GM18505 (cell line): ENCODE results near the gene TBC1D10A.
A peak's percentile ranks its signal among the peaks of the same experiment; 100 is the strongest.

Experiments
- ATAC-seq: cut with Tn5 transposase; IDR thresholded peaks from one replicate; pipeline ENCODE4 v1.9.1; 2021; ENCODE audit not compliant: unreplicated experiment
- POLR2A ChIP-seq: IDR thresholded peaks from 4 replicates; pipeline ENCODE4 v1.6.1; 2011; ENCODE audit warnings: borderline replicate concordance; ENCODE audit not compliant: insufficient read depth, insufficient read length; ENCODE audit errors: extremely low read depth

Gene TBC1D10A

DNA sequence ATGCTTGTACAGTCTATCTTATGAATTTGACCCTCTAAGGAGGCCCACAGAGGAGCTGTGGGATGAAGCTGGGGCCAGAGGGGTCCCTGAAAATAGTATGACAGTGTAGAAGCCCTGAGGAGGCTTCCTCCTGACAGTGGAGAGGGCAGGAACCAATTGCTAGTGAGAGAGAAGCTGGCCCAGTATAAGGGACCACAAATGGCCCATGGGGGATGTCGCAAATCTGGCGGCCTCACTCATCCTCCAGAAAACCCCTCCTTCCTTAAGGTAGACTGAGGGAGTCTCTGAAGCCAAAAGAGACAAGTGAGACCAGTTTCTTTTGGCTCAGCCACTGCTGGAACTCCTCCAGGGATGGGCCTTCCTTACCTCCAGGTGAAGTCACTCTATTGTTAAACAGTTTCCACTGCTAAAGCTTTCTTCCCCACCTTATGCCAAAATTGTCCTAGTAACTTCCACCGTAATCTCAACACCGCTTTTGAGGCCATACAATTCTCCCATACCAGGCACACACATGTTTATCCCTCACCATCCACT is 19.6 kb downstream of the TBC1D10A start:
- no peak for TF ChIP-seq POLR2A
- ATAC-seq: no peak

DNA sequence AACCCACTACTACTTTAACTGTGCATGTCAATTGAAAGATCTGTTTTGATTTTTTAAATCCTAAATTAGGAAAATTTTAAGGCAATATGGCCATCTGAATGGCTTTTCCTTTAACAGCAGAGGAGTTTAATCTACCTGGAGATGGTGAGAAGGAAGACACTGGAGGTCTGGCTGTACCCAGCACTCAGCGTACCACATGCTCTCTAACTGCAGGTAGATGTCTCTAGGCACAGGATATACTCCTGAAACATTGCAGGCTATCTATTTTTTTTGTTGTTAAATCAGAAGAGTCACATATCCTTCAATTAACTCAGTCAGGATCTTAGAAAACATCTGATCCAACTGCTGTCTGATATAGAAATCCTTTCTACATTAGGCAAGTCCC is 20.1 kb downstream of the TBC1D10A start:
- no peak for TF ChIP-seq POLR2A
- no peak for ATAC-seq

DNA sequence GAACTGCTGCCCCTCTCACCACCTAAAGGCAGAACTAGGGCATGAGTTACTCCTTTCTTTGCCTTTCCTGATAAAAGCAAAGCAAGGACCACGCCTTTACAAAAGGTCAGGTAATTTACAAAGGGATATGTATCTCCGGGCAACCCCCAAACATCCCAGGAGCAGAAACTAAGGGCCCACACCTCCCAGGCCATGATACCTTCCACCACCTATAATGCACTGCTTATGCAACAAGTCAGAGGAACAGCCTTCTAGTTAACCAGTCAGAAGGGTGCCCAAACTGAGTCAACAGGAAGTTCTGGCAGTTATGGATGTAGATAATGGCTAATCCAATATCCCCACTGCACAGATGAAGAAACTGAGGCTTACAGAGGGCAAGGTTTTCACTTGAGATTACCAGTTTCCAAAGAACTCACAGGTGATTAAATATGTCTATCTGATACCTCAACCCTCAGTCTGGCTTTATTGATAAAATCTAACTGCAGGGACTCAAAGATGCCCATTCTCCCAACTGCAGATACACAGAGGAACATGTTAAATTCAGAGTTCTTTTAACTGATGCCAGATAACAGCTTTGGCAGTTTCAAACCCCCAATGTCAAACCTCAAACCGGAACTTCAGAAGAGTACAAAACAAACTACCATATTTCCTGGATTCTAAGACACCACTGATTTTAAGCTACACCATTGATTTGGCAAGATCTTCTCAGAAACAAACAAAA is 20.7 kb downstream of the TBC1D10A start:
- TF ChIP-seq POLR2A: no peak
- ATAC-seq: no peak

DNA sequence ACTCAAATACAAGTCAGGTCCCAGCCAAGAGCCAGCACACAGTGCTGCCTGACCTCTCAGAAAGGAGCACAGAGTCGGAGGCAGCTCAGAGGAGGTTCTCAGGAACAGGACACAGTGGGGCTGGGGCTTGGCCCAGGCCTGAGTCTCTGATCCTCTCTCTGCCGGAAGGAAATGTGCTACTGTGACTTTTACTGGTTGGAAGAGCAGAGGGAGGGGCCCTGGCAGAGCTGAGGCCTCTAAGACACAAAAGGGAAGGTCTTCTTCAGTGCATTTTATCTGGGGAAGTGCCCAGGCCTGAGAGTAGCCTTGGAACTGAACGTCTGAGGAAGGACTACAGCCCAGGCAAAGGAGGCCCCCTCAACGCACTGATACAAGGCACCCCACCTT is 21.2 kb downstream of the TBC1D10A start:
- ATAC-seq: no peak
- peak; percentile 72 for TF ChIP-seq POLR2A

DNA sequence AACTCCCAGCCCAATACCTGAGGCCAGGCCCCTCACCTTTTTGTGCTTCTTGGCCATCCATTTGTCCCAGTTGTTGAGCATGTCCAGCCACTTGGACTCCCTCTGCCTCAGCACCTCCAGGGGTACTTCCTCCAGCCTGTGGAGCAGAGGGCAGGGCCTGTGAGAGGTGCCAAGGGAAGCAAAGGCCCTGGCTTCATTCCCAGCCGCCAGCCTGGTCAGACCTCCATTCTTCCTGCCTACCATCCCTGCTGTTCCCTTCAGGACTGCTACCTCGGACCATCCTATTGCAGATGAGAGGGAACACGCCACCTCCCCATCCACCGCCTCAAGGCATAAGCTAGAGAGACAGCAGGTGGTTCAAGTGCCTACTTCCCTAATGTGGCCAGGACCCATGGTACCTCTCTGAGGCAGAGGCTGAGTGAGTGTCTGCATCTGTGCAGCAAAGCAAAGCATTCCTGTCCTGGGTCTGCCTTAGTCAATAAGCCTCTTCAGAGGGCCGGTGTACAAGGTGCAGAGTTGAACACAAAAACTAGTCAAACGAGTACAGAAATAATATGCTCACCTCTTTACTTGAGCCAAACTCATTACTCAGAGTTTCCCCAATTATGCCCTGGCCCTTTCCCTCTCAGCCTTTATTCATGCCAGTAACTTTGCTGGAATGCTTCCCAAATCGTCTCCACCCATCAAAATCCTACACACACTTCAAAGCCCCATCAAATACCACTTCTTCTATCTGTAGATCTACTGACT is 22.1 kb downstream of the TBC1D10A start:
- TF ChIP-seq POLR2A: no peak
- ATAC-seq: no peak

DNA sequence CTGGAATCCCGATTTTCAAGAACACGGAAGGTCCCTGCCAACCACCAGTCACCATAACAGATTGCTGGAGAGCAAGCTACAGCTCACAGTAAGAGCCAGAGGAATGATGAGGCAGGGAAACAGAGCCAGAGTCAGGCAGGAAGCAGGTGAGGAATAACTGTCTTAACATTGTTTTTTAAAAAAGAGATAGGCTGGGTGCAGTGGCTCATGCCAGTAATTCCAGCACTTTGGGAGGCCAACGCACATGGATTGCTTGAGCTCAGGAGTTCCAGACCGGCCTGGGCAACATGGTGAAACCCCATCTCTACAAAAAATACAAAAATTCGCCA is 24.0 kb downstream of the TBC1D10A start:
- no peak for TF ChIP-seq POLR2A
- no peak for ATAC-seq

DNA sequence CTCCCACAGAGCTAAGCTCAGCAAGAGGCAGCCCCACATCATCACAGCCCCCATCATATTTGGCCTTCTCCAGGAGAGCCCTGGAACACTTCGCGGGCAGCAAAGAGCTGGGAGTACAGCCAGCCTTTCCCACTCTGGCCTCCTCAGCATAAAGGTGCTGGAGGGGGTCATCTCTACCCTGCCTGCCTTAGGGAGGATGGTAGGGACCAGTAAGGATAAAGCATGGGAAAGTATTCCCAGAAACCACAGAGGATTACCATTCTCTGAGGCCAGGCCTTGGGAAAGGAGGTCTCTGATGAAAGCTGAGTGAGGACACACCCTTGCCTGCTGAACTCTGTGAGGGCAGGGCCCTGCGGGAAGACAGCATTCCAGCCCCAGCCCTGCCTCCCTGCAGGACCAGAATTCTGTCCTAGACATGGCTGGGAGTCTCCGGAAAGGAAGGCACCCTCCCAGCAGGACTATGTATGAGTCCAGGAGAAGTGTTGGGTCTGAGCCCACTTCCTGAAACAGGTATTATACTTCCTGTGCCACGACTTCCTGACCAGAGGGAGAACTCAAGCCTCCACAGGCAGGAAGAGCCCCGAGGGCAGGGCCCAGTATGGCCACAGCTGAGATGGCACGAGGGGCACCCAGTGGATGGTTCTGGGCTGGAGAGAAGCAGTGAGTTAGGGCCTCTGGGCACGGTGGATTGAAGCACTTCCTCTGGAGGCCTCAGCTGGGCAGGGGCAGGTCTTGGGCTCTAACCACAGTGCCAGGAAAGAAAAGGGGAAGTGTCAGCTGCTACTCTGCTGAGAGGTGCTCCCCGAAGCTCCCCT is 24.5 kb downstream of the TBC1D10A start:
- TF ChIP-seq POLR2A: no peak

DNA sequence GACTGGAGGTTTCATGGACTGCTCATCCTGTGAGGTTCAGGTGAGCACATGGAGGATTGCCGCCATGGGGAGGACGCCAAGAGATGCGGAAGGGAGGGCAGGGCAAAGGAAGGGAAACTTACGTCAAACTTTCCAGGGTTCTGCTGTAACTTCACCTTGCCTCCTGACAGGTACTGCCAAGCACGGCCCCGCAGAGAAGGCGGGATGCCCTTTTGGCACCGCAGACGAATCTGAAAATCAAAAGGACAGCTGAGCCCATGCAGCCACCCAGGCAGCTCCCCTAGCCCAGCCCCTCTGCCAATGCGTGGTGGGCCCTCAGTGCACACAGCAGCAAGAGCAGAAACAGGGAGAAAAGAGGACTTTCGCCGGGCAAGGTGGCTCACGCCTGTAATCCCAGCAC is 27.4 kb downstream of the TBC1D10A start:
- no peak for ATAC-seq
- no peak for TF ChIP-seq POLR2A

More for the DNA sequence above, 24.5 kb downstream of the TBC1D10A start:
- no peak for ATAC-seq

DNA sequence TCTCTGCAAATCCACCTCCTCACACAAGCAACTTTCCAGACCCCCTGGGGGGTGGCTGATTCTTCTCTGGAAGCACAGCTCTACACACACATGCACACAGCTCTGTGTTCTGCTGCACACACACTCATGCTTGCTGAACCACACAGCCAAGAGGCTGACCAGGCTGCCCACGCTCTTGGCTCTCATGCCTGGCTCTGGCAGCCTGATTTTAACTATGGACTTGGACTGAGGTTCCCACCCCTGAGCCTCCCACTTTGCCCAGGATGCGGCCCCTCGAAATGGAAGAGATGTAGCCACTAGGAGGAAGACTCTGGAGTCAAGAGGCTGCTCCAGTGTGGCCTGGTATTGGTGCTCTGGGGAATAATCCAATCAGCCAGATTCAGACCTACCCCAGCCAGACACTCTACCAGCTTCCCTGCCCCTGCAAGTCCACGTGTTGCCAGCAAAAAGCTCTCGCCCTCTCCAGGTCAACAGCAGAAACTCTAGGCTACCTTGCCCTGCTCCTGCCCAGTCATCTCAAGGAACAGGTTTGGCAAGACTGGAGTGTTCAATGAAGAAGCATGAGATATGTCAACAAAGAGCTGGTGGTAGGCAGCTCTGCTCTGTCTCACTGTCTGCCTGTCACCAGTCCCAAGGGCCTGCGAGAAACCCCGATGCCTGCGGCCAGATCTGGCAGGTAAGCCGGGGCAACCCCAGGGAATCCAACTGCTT is 28.6 kb downstream of the TBC1D10A start:
- no peak for ATAC-seq
- no peak for TF ChIP-seq POLR2A

DNA sequence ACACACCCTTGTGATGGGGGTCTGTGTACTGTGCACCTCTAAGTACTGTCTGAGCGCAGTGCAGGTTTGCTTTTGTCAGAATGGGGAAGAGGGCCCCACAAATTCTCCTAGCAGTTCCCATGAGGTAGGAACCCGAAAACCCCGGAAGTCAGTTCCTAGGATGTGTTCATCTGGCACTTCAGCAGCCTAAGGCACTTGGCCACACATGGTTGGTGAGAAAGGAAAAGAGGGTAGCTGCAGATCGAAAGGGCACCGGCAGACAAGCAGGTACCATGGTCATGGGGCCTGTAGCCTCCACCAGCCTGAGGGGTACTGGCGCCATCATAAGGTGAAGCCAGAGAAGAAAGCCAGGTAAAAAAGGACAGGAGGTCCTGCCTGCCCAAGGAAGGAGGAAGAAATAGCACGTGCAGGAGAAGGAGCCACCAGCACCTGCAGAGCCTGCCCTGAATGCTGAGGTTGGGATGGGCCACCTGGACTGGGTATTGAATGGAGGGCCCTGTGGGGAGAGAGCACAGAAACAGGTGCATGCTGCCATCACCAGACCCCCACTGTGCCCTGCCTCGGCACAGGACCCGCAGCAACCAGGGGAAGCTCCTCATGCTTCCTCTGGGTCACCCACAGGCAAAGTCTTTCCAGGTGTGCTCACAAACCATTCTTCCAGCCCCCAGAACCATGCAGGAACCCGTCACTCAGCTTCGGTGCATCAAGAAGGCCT is 29.3 kb downstream of the TBC1D10A start:
- TF ChIP-seq POLR2A: no peak
- no peak for ATAC-seq

DNA sequence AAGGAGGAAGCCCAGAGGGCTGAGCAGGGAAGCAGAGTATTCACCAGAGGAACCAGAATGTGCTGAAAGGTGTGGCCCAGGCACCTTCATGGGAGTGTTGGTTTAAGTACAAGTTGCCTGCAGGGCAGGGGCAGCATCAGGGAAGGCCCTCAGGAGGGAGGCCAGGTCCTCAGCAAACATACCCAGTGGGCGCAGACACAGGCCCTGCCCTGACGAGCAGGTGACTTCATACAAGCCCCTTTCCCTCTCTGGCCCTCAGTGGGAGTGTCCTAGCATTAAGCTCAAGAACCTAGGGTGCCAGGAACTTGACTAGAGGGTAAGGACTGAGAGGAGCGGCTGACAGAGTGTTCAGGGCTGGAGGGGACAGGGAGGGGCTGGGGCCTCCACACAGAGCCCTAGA is 29.9 kb downstream of the TBC1D10A start:
- TF ChIP-seq POLR2A: no peak

DNA sequence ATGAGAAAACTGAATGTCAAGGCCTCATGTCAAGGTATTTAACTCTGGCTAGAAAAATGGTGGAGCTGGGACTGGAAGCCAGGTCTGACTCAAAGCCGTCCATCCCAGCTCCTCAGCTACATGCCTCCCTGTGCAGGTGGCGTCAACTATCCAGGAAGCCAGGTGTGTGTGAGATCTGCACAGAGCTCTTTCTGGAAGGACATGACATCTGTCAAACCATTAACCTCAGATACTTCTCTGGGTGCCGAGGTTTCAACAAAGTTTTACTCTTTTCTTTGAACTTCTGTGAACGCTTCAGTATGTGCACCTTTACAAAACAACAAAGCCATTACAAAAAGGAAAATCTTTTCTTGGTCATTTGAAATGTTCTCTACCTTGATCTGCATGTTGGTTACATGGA is 30.4 kb downstream of the TBC1D10A start:
- ATAC-seq: no peak
- TF ChIP-seq POLR2A: no peak

More for the DNA sequence above, 29.9 kb downstream of the TBC1D10A start:
- ATAC-seq: no peak
